B cell (primary cell): ENCODE data around the gene DFFA. TPM values are rescaled to one million over a fixed set of nuclear protein-coding genes. Genes with fewer than 3 reads are reported as not detected.

Experiments
- ATAC-seq: fragments of 200-7000 bp; cut with Tn5 transposase; one replicate; pipeline ENCODE4 v1.10.0; 2021; ENCODE audit warnings: low read depth, mild to moderate bottlenecking, moderate number of reproducible peaks, moderate library complexity
- CTCF ChIA-PET: fragments of 350-600 bp; sonication (Branson Sonifier 250); formaldehyde crosslinking; loops from one replicate; lab custom pipeline; 2021; ENCODE audit warnings: antibody characterized with exemption, inconsistent platforms; lab: Charles Lee
- POLR2A ChIA-PET: fragments of 350-600 bp; sonication (Branson Sonifier 250); formaldehyde crosslinking; loops from one replicate; lab custom pipeline; 2021; ENCODE audit warnings: antibody characterized with exemption; lab: Charles Lee
- DNase-seq: peaks from one replicate; pipeline ENCODE4 v3.0.0; 2013
- H2AFZ ChIP-seq: 2 replicates; pipeline ENCODE4 v1.6.1; 2012; ENCODE audit warnings: mild to moderate bottlenecking, low read depth, low read length; ENCODE audit not compliant: insufficient read depth, poor library complexity, severe bottlenecking
- H3K27ac ChIP-seq, 2 donors: 1 replicate in 1 of 2; 2 replicates in 1 of 2; pipeline ENCODE4 v1.5.1; 2012 to 2013; ENCODE audit warnings: low read length in 2 of 2, mild to moderate bottlenecking in 2 of 2, moderate library complexity in 1 of 2
- H3K27me3 ChIP-seq, 4 experiments: fragments of 200-600 bp in 1 of 4; sonication (generic) in 1 of 4; replicated peaks in 1 of 4; 1 replicate in 2 of 4; 2 replicates in 2 of 4; pipeline versions ENCODE4 v1.6.1 to v1.7.0; 2013 to 2016; ENCODE audit warnings: low read length in 3 of 4, mild to moderate bottlenecking in 2 of 4, mixed read lengths in 1 of 4, moderate library complexity in 1 of 4; ENCODE audit not compliant: insufficient read depth in 4 of 4, control insufficient read depth in 3 of 4; ENCODE audit errors: control extremely low read depth in 1 of 4
- H3K36me3 ChIP-seq, 2 experiments: replicated peaks in 1 of 2; 1 replicate in 1 of 2; 2 replicates in 1 of 2; pipeline versions ENCODE4 v1.6.1 to v1.7.1; 2013; ENCODE audit warnings: low read length in 1 of 2; ENCODE audit not compliant: insufficient read depth in 2 of 2, control insufficient read depth in 1 of 2; ENCODE audit errors: control extremely low read depth in 1 of 2, extremely low read depth in 1 of 2
- H3K4me1 ChIP-seq, 2 donors: fragments of 200-600 bp in 1 of 2; sonication (generic) in 1 of 2; 1 replicate in 1 of 2; 2 replicates in 1 of 2; pipeline versions ENCODE4 v1.5.1 to v1.6.1; 2013 to 2017; ENCODE audit warnings: low read length in 2 of 2; ENCODE audit not compliant: control insufficient read depth in 2 of 2, insufficient read depth in 2 of 2
- H3K4me2 ChIP-seq: replicated peaks from 2 replicates; pipeline ENCODE3; 2012; ENCODE audit warnings: mild to moderate bottlenecking, low read depth, low read length; ENCODE audit not compliant: poor library complexity, severe bottlenecking
- H3K4me3 ChIP-seq, 5 experiments: fragments of 200-600 bp in 1 of 5; sonication (generic) in 1 of 5; 1 replicate in 3 of 5; 2 replicates in 2 of 5; pipeline versions ENCODE4 v1.5.1 to v1.7.0; 2011 to 2016; ENCODE audit warnings: low read length in 4 of 5, mild to moderate bottlenecking in 4 of 5, low read depth in 2 of 5, control low read depth in 1 of 5, moderate library complexity in 1 of 5; ENCODE audit not compliant: insufficient read depth in 1 of 5; ENCODE audit errors: control extremely low read depth in 1 of 5, extremely low read depth in 1 of 5
- H3K79me2 ChIP-seq: fragments of 200-600 bp; sonication (generic); one replicate; pipeline ENCODE4 v1.6.0; 2016; ENCODE audit warnings: low read length; ENCODE audit not compliant: control insufficient read depth, insufficient read depth
- H3K9ac ChIP-seq: fragments of 200-600 bp; sonication (generic); 2 replicates; pipeline ENCODE4 v1.6.1; 2017; ENCODE audit warnings: mild to moderate bottlenecking, low read length, moderate library complexity
- H3K9me3 ChIP-seq, 3 donors: one replicate each; pipeline versions ENCODE4 v1.6.1 to v1.7.1; 2013; ENCODE audit warnings: low read length in 2 of 3; ENCODE audit not compliant: control insufficient read depth in 2 of 3, insufficient read depth in 1 of 3; ENCODE audit errors: control extremely low read depth in 1 of 3
- H4K20me1 ChIP-seq: 2 replicates; pipeline ENCODE4 v1.6.0; 2012; ENCODE audit warnings: mild to moderate bottlenecking, low read length; ENCODE audit not compliant: insufficient read depth, control insufficient read depth, poor library complexity, severe bottlenecking
- H3K27ac Mint-ChIP-seq: one replicate; pipeline ENCODE4 v1.8.0; 2021; ENCODE audit warnings: mixed read lengths
- H3K27me3 Mint-ChIP-seq: one replicate; pipeline ENCODE4 v1.8.0; 2021; ENCODE audit warnings: mixed read lengths
- H3K4me1 Mint-ChIP-seq: one replicate; pipeline ENCODE4 v1.8.0; 2021; ENCODE audit warnings: mixed read lengths
- H3K4me3 Mint-ChIP-seq: one replicate; pipeline ENCODE4 v1.8.0; 2021; ENCODE audit warnings: mixed read lengths
- H3K9me3 Mint-ChIP-seq: one replicate; pipeline ENCODE4 v1.8.0; 2022; ENCODE audit warnings: mixed read lengths; ENCODE audit not compliant: insufficient read depth
- EZH2 ChIP-seq: IDR thresholded peaks from 2 replicates; pipeline ENCODE4 v1.6.1; 2012; ENCODE audit warnings: borderline replicate concordance, low read depth, mild to moderate bottlenecking, moderate library complexity, low read length; ENCODE audit not compliant: insufficient read depth, poor library complexity, severe bottlenecking
- WGBS: methylation state at CpG from one replicate; pipeline ENCODE4 v1.1.5; 2013; ENCODE audit warnings: missing lambda C conversion rate; ENCODE audit not compliant: insufficient coverage; 5-methylcytosine and 5-hydroxymethylcytosine counted together
- intact Hi-C: fragments of 100-400 bp; cut with micrococcal nuclease; formaldehyde crosslinking; loops from one replicate; pipeline ENCODE4 v1.10.0; 2022
- polyA plus RNA-seq: library from polyadenylated mRNA; depleted of rRNA; stranded (reverse); fragments of >200 nt; gene quantifications from 2 replicates; pipeline ENCODE4 v1.2.3, GENCODE V29; 2012
- total RNA-seq, 2 donors: library from RNA; stranded (reverse); fragments of 120-200 nt in 1 of 2; gene quantifications; 1 replicate in 1 of 2; 2 replicates in 1 of 2; pipeline versions ENCODE4 v1.2.3 to v1.2.4, GENCODE V29; 2013 to 2022
- TF ChIP-seq, protein P1 (sequence below): fragments of 200-600 bp; IDR thresholded peaks from one replicate; pipeline ENCODE4 v1.8.0; 2022; ENCODE audit warnings: antibody characterized with exemption, mild to moderate bottlenecking

DFFA gene
- total and polyA plus RNA-seq, 2 donors (not counting 1 experiment from before 2014, with no cell fraction given) = 12.0 to 30.7 TPM

DNA sequence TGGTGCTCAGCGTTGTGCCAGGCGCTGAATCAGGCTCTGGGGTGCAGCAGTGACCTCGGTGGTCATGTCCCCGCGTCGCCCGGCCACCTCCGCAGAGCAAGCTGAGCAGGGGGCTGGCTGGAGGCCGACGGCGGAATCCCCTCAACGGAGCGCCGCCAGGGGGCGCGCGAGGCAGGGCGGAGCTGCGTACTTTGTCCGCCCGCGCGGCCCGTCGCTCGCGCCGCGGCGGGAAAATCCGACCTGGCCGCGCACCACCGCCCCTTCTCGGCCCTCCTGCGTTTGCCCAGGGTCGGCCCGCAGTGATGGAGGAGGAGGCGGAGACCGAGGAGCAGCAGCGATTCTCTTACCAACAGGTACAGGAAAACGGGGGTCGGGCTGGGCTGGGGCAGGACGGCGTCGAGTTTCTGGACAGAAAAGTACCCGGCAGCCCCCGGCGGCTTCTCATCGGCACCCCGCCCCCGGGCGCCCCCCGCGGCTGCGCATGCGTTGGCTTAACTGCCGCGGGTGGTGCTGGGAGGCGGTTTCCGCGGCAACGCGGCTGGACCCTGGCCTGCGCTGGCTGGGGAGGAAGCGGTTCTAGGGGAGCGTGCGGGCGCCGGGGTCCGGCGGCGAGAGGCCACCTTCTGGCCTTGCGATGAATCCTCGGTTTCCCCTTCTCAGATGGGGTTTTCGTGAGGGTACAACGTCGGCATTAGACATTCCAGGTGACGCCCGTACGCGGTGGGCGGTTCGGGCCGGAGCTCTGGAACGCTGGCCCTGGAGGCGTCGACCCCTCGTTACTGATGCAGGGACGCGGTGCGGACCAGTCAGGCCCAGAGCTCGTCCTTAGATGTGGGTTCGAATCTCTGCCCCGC lies 41.9 kb downstream of the DFFA start, which contains the start of gene CENPS:
Gene CENPS, plus strand, starts transcription at position 218 of the 854 bp plus-strand sequence. Its CDS starts 85 bp downstream, at position 303.
- intact Hi-C loops = loop anchor here (1.0 kb wide), 3 partner anchors 32 to 520 kb away; partner anchors contain the start of genes CTNNBIP1 and DFFA
- TF ChIP-seq, protein P1, sequence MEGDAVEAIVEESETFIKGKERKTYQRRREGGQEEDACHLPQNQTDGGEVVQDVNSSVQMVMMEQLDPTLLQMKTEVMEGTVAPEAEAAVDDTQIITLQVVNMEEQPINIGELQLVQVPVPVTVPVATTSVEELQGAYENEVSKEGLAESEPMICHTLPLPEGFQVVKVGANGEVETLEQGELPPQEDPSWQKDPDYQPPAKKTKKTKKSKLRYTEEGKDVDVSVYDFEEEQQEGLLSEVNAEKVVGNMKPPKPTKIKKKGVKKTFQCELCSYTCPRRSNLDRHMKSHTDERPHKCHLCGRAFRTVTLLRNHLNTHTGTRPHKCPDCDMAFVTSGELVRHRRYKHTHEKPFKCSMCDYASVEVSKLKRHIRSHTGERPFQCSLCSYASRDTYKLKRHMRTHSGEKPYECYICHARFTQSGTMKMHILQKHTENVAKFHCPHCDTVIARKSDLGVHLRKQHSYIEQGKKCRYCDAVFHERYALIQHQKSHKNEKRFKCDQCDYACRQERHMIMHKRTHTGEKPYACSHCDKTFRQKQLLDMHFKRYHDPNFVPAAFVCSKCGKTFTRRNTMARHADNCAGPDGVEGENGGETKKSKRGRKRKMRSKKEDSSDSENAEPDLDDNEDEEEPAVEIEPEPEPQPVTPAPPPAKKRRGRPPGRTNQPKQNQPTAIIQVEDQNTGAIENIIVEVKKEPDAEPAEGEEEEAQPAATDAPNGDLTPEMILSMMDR = peak; percentile 97
- no peak for TF ChIP-seq EZH2
- Histone ChIP-seq H3K79me2 (peaks cover 10% of the 10 kb centered on the region), H3K4me2 (peak within 1 kb of the TSS; percentile 99), H3K9me3 (peaks cover 0 to 3% (median 0%) of the 10 kb centered on the region in 3 donors), H2AFZ (peak within 1 kb of the TSS; percentile 95), H3K9ac (peak within 1 kb of the TSS; percentile 97), H3K27me3 (no peaks in the 10 kb centered on the region), H3K4me3 (peak within 1 kb of the TSS; percentile 42 to 98 (median 89)), H4K20me1 (no peaks in the 10 kb centered on the region), H3K36me3 (no peaks in the 10 kb centered on the region), H3K27ac (peak within 1 kb of the TSS; percentile 82 to 95), H3K4me1 (peaks cover 11 to 30% of the 10 kb centered on the region in 2 donors)
- peak; percentile 84 for ATAC-seq
- Mint-ChIP-seq H3K27ac (peak within 1 kb of the TSS; percentile 99), H3K4me3 (peak within 1 kb of the TSS; percentile 96), H3K4me1 (peaks cover 30% of the 10 kb centered on the region), H3K27me3 (no peaks in the 10 kb centered on the region), H3K9me3 (no peaks in the 10 kb centered on the region)
- CTCF ChIA-PET = interaction anchor here (0.7 to 3.3 kb wide), 23 partner anchors 9 to 946 kb away, joined by 3 to 51 read pairs (median 4); partner anchors contain the start of genes DFFA, KIF1B, PGD and UBE4B
- peak; percentile 96 for DNase-seq
- WGBS = under 1% methylated on average over 95 of the region's 95 CpGs
- POLR2A ChIA-PET = interaction anchor here (0.7 to 2.2 kb wide), 5 partner anchors 11 to 397 kb away, joined by 3 to 7 read pairs (median 3); partner anchors contain the start of genes DFFA, KIF1B, PEX14 and UBE4B
